A549 (cell line): ENCODE results near the gene STX16. TPM values are rescaled to one million over a fixed set of nuclear protein-coding genes. Genes with fewer than 3 reads are reported as not detected.

Experiments used
- ATOH8 ChIP-seq: fragments of 250-450 bp; sonication (Bioruptor Pico); IDR thresholded peaks from 2 replicates; pipeline ENCODE4 v1.5.0; 2020; ENCODE audit warnings: low read depth, mild to moderate bottlenecking, moderate library complexity
- BHLHE40 ChIP-seq: IDR thresholded peaks from 2 replicates; pipeline ENCODE4 v1.6.1; 2012; ENCODE audit warnings: low read depth, low read length, inconsistent platforms
- CBX2 ChIP-seq: fragments of 200-600 bp; sonication (generic); IDR thresholded peaks from 2 replicates; pipeline ENCODE4 v1.6.1; 2016; ENCODE audit warnings: low read depth, mild to moderate bottlenecking, borderline replicate concordance
- CBX8 ChIP-seq: fragments of 200-600 bp; sonication (generic); IDR thresholded peaks from 2 replicates; pipeline ENCODE4 v1.6.1; 2016
- CHD4 ChIP-seq: fragments of 200-600 bp; sonication (generic); IDR thresholded peaks from 2 replicates; pipeline ENCODE4 v1.6.1; 2016; ENCODE audit warnings: antibody characterized with exemption, mild to moderate bottlenecking, borderline replicate concordance
- E2F6 ChIP-seq: IDR thresholded peaks from 2 replicates; pipeline ENCODE4 v1.6.1; 2012; ENCODE audit warnings: low read depth, borderline replicate concordance
- EHF ChIP-seq: fragments of 250-450 bp; sonication (Bioruptor Pico); IDR thresholded peaks from 2 replicates; pipeline ENCODE4 v1.5.0; 2020; ENCODE audit warnings: mild to moderate bottlenecking
- FOSB ChIP-seq: fragments of 250-450 bp; sonication (Bioruptor Pico); IDR thresholded peaks from 2 replicates; pipeline ENCODE4 v1.5.0; 2020; ENCODE audit warnings: mild to moderate bottlenecking, moderate library complexity
- FOXS1 ChIP-seq: fragments of 250-450 bp; sonication (Bioruptor Pico); IDR thresholded peaks from 2 replicates; pipeline ENCODE4 v1.5.0; 2020; ENCODE audit warnings: mild to moderate bottlenecking, moderate library complexity
- HDAC2 ChIP-seq: fragments of 200-600 bp; sonication (generic); IDR thresholded peaks from 2 replicates; pipeline ENCODE4 v1.6.1; 2016
- HES2 ChIP-seq: fragments of >200 bp; sonication (Bioruptor Twin); formaldehyde crosslinking; IDR thresholded peaks from 2 replicates; pipeline ENCODE4 v1.6.1; 2016
- HOXA7 ChIP-seq: fragments of 250-450 bp; sonication (Bioruptor Pico); IDR thresholded peaks from 2 replicates; pipeline ENCODE4 v1.5.0; 2020; ENCODE audit warnings: mild to moderate bottlenecking, moderate library complexity
- KDM1A ChIP-seq: fragments of 200-600 bp; sonication (generic); IDR thresholded peaks from 2 replicates; pipeline ENCODE4 v1.6.1; 2016; ENCODE audit warnings: low read depth, mild to moderate bottlenecking
- KDM5A ChIP-seq: fragments of 200-600 bp; sonication (generic); IDR thresholded peaks from 2 replicates; pipeline ENCODE4 v1.6.1; 2016; ENCODE audit warnings: antibody characterized with exemption, mild to moderate bottlenecking
- MAFK ChIP-seq: fragments of 450-650 bp; IDR thresholded peaks from 2 replicates; pipeline ENCODE4 v1.6.1; 2014; ENCODE audit not compliant: partially characterized antibody
- MYC ChIP-seq: IDR thresholded peaks from 2 replicates; pipeline ENCODE4 v1.6.1; 2012; ENCODE audit warnings: mild to moderate bottlenecking, inconsistent platforms, low read length, improper control_type of control experiment, borderline replicate concordance
- NFE2L2 ChIP-seq: fragments of 150-350 bp; conservative IDR thresholded peaks from 2 replicates; pipeline ENCODE4 v1.6.1; 2014; ENCODE audit warnings: low read length
- PHF8 ChIP-seq: fragments of 200-600 bp; sonication (generic); IDR thresholded peaks from 2 replicates; pipeline ENCODE4 v1.6.1; 2016; ENCODE audit warnings: low read depth, mild to moderate bottlenecking, antibody characterized with exemption, moderate library complexity, borderline replicate concordance
- POLR2AphosphoS2 ChIP-seq: conservative IDR thresholded peaks from 2 replicates; pipeline ENCODE4 v1.6.1; 2012; ENCODE audit warnings: low read length, improper control_type of control experiment, inconsistent platforms
- RAD21 ChIP-seq, 2 experiments: fragments of >200 bp in 1 of 2; sonication (Bioruptor Twin) in 1 of 2; formaldehyde crosslinking in 1 of 2; IDR thresholded peaks in 1 of 2; conservative IDR thresholded peaks in 1 of 2; 2 replicates in 1 of 2; 3 replicates in 1 of 2; pipeline ENCODE4 v1.6.1; 2012 to 2018; ENCODE audit warnings: inconsistent platforms in 1 of 2
- REST ChIP-seq: fragments of 200-600 bp; sonication (generic); IDR thresholded peaks from 2 replicates; pipeline ENCODE4 v1.6.1; 2016; ENCODE audit warnings: antibody characterized with exemption, mild to moderate bottlenecking, moderate library complexity
- TFCP2L1 ChIP-seq: fragments of 250-450 bp; sonication (Bioruptor Pico); IDR thresholded peaks from 2 replicates; pipeline ENCODE4 v1.5.0; 2021; ENCODE audit warnings: mild to moderate bottlenecking
- ZC3H11A ChIP-seq: fragments of 450-650 bp; IDR thresholded peaks from 2 replicates; pipeline ENCODE4 v1.6.1; 2014; ENCODE audit warnings: antibody characterized with exemption, mild to moderate bottlenecking
- ZFP36 ChIP-seq: fragments of 450-650 bp; IDR thresholded peaks from 2 replicates; pipeline ENCODE4 v1.6.1; 2014; ENCODE audit warnings: borderline replicate concordance; ENCODE audit not compliant: partially characterized antibody
- ZSCAN20 ChIP-seq: fragments of 250-450 bp; sonication (Bioruptor Pico); IDR thresholded peaks from 2 replicates; pipeline ENCODE4 v1.8.0; 2022; ENCODE audit warnings: mild to moderate bottlenecking, moderate library complexity
- polyA plus RNA-seq, 4 experiments: library from polyadenylated mRNA; depleted of rRNA in 3 of 4; stranded (reverse); fragments of >200 nt; fragmentation: RNase III in 1 of 4; extraction: RNeasy Plus Mini Kit Qiagen cat#74134 plus additional on column Dnase treatment in 1 of 4; gene quantifications; 2 replicates in 3 of 4; 3 replicates in 1 of 4; pipeline ENCODE4 v1.2.3, GENCODE V29; 2011 to 2017

STX16 gene
- polyA plus RNA-seq, 2 of the 4 experiments (the other 2 are of a cell fraction), result 68.5 to 71.6 TPM

GRCh38 chr20:58650776-58651558 lies at the start of gene STX16 (continued):
- TF ChIP-seq ATOH8 (CRISPR knock-in tag) (0 out of 2 replicates have a peak, but pooled peaks have one; percentile 74), NFE2L2 (no peak), E2F6 (peak; percentile 14; the same call in 1 of the 2 replicates), FOXS1 (no peak), FOSB (no peak), CBX2 (no peak), RAD21 (conservative IDR thresholded peaks at IDR 0.05 in 1 of 2, IDR thresholded peaks at IDR 0.05 in 1 of 2) (peak; percentile 0 to 35; a peak in 3 of 5 replicates), TFCP2L1 (CRISPR knock-in tag) (no peak), KDM5A (peak; percentile 88), EHF (CRISPR knock-in tag) (0 out of 2 replicates have a peak, but pooled peaks have one; percentile 19), MYC (0 out of 2 replicates have a peak, but pooled peaks have one; percentile 36), POLR2AphosphoS2 (no peak), ZSCAN20 (no peak), ZFP36 (no peak), HDAC2 (peak; percentile 21; the same call in 1 of the 2 replicates), REST (peak; percentile 46), PHF8 (peak; percentile 56), HOXA7 (no peak), ZC3H11A (peak; percentile 52; the same call in 1 of the 2 replicates), CHD4 (peak; percentile 64; the same call in 1 of the 2 replicates), CBX8 (no peak), KDM1A (no peak), HES2 (no peak), BHLHE40 (no peak), MAFK (peak; percentile 44)
